ENCODE data around the gene FEN1. TPM values are rescaled to one million over a fixed set of nuclear protein-coding genes. Genes with fewer than 3 reads are reported as not detected.

Gene FEN1
- polyA plus RNA-seq, 1 of the 3 experiments (the other 2 are of a cell fraction), result 35.9 TPM

DNA sequence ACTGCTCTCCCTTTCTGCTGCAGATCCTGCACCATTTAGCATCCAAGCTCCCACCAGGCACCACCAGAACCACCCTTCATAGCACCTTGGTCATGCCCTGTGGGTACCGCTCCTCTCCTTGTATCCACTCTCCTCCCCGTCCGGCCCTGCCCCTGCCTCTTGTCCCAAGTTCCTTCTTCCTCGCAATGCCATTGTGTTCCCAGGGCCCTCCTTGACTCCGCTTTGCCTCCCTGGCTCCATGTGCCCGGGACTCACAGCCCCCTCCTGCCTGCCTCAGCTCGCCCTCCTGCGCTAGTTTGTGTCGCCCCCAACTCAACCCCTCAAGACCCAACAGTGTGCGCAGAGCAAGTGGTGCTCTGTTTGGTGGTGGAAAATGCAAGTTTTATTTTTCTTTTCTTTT lies 46.2 kb downstream of the FEN1 start:
- Histone ChIP-seq H3K36me3 (replicated peaks in 1 of 2; ENCODE audit: control insufficient read depth in 1 of 2, insufficient read depth in 2 of 2, low read length in 1 of 2) (peaks cover 12 to 44% of the 10 kb centered on the region in 2 experiments), H3F3A (replicated peaks; ENCODE audit: insufficient read depth) (no peaks in the 10 kb centered on the region), H2AFZ (ENCODE audit: low read depth) (no peak overlapping the region), H3K27me3 (ENCODE audit: insufficient read depth) (no peaks in the 10 kb centered on the region), H3K79me2 (ENCODE audit: insufficient read depth) (peaks cover 8% of the 10 kb centered on the region; the same call in 1 of the 2 replicates), H3K9me3 (no peaks in the 10 kb centered on the region), H3K4me1 (ENCODE audit: control insufficient read depth in 1 of 2, insufficient read depth in 2 of 2, low read depth in 1 of 2, low read length in 1 of 2) (peaks cover 11 to 17% of the 10 kb centered on the region in 2 experiments; a peak in 2 of 4 replicates), H4K20me1 (ENCODE audit: insufficient read depth) (no peaks in the 10 kb centered on the region), H3K9me2 (no peaks in the 10 kb centered on the region), H3K9ac (no peak overlapping the region), H3K4me3 (ENCODE audit: low read depth in 2 of 2, low read length in 1 of 2) (no peak overlapping the region), H3K27ac (ENCODE audit: low read depth in 2 of 2, low read length in 1 of 2) (no peak overlapping the region), H3K4me2 (no peak overlapping the region)
- WGBS (ENCODE audit: low lambda C conversion rate), result 95% methylated on average over 10 of the region's 10 CpGs
- POLR2A ChIA-PET, result no interaction called here
- TF ChIP-seq GATA2 (CRISPR knock-in tag; IDR thresholded peaks at IDR 0.05) (no peak), TEAD4 (IDR thresholded peaks at IDR 0.05; ENCODE audit: borderline replicate concordance, insufficient read depth) (no peak), NFIC (IDR thresholded peaks at IDR 0.05; ENCODE audit: borderline replicate concordance) (no peak), SIN3A (IDR thresholded peaks at IDR 0.05; ENCODE audit: borderline replicate concordance, low read depth, low read length) (no peak), MXI1 (IDR thresholded peaks at IDR 0.05; ENCODE audit: low read depth, low read length) (no peak), YY1 (IDR thresholded peaks at IDR 0.05; ENCODE audit: low read depth) (no peak), RXRA (IDR thresholded peaks at IDR 0.05; ENCODE audit: borderline replicate concordance, low read depth) (no peak), RAD21 (IDR thresholded peaks at IDR 0.05; ENCODE audit: low read length) (no peak), RFX5 (IDR thresholded peaks at IDR 0.05; ENCODE audit: low read length) (no peak), GABPA (IDR thresholded peaks at IDR 0.05; ENCODE audit: low read depth) (no peak), NRF1 (IDR thresholded peaks at IDR 0.05; ENCODE audit: low read depth, low read length) (no peak), JUND (IDR thresholded peaks at IDR 0.05) (no peak), POLR2AphosphoS5 (IDR thresholded peaks at IDR 0.05; ENCODE audit: low read depth, low read length) (no peak), FOSL2 (IDR thresholded peaks at IDR 0.05; ENCODE audit: borderline replicate concordance, low read depth) (no peak)
- DNase-seq, result no peak
- CTCF ChIA-PET, result interaction anchor here (1.4 to 1.6 kb wide), 2 partner anchors 10 to 109 kb away, joined by 4 to 5 read pairs; no protein-coding TSS in a partner anchor

DNA sequence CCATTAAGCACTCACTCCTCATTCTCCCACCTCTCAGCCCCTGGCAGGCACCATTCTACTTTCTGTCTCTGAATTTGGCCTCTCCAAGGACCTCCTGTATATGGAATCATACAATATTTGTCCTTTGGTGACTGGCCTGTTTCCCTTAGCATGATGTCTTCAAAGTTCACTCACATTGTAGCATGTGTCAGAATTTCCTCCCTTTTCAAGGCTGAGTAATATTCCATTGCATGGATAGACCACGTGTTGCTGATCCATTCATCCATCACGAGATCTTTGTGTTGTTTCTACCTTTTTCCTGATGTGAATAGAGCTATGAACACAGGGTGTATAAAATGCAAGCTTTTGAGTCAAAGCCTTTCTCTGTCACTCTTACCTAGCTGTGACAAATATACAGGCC lies 47.0 kb downstream of the FEN1 start:
- Histone ChIP-seq H2AFZ (ENCODE audit: low read depth) (no peak overlapping the region), H3K36me3 (replicated peaks in 1 of 2; ENCODE audit: control insufficient read depth in 1 of 2, insufficient read depth in 2 of 2, low read length in 1 of 2) (peaks cover 13 to 44% of the 10 kb centered on the region in 2 experiments), H3K4me2 (no peak overlapping the region), H3K9me2 (no peaks in the 10 kb centered on the region), H4K20me1 (ENCODE audit: insufficient read depth) (no peaks in the 10 kb centered on the region), H3F3A (replicated peaks; ENCODE audit: insufficient read depth) (no peaks in the 10 kb centered on the region), H3K4me1 (ENCODE audit: control insufficient read depth in 1 of 2, insufficient read depth in 2 of 2, low read depth in 1 of 2, low read length in 1 of 2) (peaks cover 3 to 10% of the 10 kb centered on the region in 2 experiments; a peak in 2 of 4 replicates), H3K4me3 (ENCODE audit: low read depth in 2 of 2, low read length in 1 of 2) (no peak overlapping the region), H3K9me3 (no peaks in the 10 kb centered on the region), H3K79me2 (ENCODE audit: insufficient read depth) (peaks cover 8% of the 10 kb centered on the region; the same call in 1 of the 2 replicates), H3K27ac (ENCODE audit: low read depth in 2 of 2, low read length in 1 of 2) (no peak overlapping the region), H3K27me3 (ENCODE audit: insufficient read depth) (no peaks in the 10 kb centered on the region), H3K9ac (no peak overlapping the region)
- DNase-seq, result no peak
- POLR2A ChIA-PET, result no interaction called here
- WGBS (ENCODE audit: low lambda C conversion rate), result 89% methylated on average over 2 of the region's 2 CpGs
- TF ChIP-seq FOXJ3 (CRISPR knock-in tag; IDR thresholded peaks at IDR 0.05) (no peak), NRF1 (IDR thresholded peaks at IDR 0.05; ENCODE audit: low read depth, low read length) (no peak), GABPA (IDR thresholded peaks at IDR 0.05; ENCODE audit: low read depth) (no peak), PBX3 (IDR thresholded peaks at IDR 0.05) (no peak), CHD2 (IDR thresholded peaks at IDR 0.05; ENCODE audit: low read length, partially characterized antibody) (no peak), USF2 (IDR thresholded peaks at IDR 0.05; ENCODE audit: borderline replicate concordance, low read depth, low read length) (no peak), IRF3 (IDR thresholded peaks at IDR 0.05; ENCODE audit: low read depth, low read length) (no peak), JUND (IDR thresholded peaks at IDR 0.05) (no peak), POLR2AphosphoS5 (IDR thresholded peaks at IDR 0.05; ENCODE audit: low read depth, low read length) (no peak), TCF12 (IDR thresholded peaks at IDR 0.05) (no peak), RAD21 (IDR thresholded peaks at IDR 0.05; ENCODE audit: low read length) (no peak), ELF1 (IDR thresholded peaks at IDR 0.05) (no peak), SIN3A (IDR thresholded peaks at IDR 0.05; ENCODE audit: borderline replicate concordance, low read depth, low read length) (no peak)
- TF ChIP-seq, protein P1, sequence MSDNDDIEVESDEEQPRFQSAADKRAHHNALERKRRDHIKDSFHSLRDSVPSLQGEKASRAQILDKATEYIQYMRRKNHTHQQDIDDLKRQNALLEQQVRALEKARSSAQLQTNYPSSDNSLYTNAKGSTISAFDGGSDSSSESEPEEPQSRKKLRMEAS (IDR thresholded peaks at IDR 0.05; ENCODE audit: low read depth), result no peak
- CTCF ChIA-PET, result interaction anchor here (0.9 to 1.0 kb wide), 3 partner anchors 11 to 108 kb away, joined by 3 to 4 read pairs (median 3); partner anchors contain the start of gene FADS2
